HG03103 (cell line): ENCODE results near the gene DHRS12.

Experiments used
- ATAC-seq: cut with Tn5 transposase; IDR thresholded peaks from one replicate; pipeline ENCODE4 v1.9.1; 2021; ENCODE audit warnings: low read depth; ENCODE audit not compliant: unreplicated experiment

The DHRS12 gene, protein sequence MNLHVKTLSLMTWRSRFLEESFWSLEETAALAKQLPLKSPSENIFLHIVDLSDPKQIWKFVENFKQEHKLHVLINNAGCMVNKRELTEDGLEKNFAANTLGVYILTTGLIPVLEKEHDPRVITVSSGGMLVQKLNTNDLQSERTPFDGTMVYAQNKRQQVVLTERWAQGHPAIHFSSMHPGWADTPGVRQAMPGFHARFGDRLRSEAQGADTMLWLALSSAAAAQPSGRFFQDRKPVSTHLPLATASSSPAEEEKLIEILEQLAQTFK

DNA sequence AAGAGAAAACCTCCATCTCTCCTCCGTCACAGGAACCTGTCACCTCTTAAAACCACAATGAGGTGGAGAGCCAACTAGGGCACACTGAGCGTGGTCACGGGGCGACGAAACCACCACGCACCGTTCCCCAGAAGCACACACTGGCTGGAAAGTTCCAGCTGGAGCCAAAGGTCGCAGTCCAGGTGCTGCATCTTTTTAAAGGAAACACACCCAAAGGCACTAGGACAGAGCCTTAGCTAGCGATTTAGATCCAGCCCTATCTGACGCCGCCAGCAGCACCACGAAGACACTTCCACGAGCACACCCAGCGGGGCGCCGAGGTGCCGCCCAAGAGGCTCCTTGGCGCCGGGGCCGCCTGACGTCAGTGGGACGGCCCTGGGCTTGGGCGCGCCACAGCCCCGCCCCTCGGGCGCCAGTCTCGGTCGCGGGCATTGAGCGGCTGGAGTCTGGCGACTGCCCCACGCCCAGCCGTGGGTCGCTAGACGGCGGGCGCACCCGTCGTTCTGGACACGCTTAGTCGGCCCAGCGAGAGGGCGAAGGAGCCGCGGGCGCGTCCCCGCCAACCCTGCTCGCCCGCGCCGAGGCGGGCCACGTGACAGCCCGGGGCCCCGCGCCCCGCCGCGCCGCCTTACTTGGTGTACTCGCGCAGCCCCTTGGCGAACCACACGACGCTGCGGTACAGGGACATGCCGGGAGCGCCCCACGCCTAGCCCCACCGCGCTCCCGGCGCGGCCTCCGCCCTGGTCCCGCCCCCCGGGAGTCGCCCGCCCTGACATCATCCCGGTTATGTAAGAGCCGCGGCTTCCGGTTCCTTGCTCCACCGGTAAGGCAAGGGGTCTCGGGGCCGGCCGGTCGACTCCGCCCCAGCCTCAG lies at the start of gene DHRS12:
Gene DHRS12 (minus strand): TSS at position 742 of the 873 bp plus-strand sequence. CDS start 4,504 bp downstream, outside the sequence.
- ATAC-seq: peak; percentile 86

DNA sequence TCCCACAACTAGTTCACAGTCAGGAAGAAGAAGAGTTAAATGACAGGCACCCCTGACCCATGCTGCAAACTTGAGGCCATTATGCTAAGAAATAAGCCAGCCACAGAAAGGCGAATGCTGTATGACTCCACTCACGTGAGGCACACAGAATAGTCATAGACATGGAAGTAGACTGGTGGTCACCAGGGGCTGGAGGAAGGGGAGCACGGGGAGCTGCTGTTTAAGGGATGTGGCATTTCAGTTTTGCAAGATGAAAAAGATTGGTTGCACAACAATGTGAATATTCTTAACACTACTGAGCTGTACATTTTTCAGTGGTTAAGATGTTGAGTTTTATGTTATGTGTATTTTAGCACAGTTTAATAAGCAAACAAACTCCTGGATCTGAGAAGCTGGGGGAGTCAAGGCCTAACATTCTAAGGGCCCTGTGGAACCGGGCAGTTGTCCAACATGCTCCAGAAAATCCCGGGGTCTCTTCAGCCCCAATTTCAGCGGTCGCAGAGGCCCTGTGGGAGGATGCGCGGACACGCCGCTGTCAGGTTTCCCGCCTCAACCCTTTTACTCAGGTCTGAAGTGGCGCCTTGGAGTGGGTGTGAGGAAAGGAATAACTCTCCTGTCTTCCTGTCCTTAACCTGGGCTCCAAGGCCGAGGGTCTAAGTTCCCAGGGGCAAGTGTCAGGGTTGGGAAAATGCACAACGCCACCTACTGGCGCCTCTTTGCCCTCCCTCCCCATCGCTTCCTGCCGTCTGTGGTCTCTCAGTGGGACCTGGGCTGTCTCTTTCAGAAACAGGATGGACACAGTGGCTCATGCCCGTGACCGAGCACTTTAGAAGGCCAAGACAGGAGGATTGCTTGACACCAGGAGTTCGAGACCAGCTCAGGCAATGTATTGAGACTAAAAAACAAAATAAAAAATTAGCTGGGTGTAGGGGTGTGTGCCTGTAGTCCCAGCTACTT lies 45.5 kb upstream of the DHRS12 start:
- no peak for ATAC-seq

DNA sequence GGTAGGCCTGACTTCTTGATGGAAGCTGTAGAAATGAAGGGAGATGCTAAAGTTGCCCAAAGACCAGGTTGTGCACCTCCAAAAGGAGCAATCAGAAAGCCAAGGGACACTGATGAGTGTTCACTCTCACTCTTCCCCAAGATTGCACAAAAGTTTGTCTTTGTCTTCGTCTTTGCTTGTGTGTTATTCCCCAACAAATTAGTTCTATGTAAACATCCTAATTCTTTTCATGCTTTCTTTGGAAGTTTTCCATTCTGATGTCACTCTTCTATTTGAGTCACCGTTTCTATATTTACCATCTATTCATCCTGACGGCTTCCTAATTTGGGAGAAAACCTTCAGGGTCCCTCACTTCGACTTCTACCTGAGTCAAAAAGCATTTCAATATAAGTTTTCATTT lies 44.7 kb upstream of the DHRS12 start:
- ATAC-seq: no peak

DNA sequence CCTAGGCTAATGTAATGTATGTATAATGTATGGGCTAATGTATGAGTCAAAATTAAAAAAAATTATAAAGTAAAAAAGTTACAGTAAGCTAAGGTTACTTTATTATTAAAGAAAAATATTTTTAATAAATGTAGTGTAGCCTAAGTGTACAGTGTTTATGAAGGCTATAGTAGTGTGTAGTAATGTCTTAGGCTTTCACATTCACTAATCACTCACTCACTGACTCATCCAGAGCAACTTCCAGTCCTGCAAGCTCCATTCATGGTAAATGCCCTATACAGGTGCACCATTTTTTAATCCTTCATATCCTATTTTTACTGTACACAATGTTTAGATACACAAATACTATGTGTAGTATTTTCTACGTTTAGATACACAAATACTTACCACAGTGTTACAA lies 42.8 kb upstream of the DHRS12 start:
- ATAC-seq: no peak

DNA sequence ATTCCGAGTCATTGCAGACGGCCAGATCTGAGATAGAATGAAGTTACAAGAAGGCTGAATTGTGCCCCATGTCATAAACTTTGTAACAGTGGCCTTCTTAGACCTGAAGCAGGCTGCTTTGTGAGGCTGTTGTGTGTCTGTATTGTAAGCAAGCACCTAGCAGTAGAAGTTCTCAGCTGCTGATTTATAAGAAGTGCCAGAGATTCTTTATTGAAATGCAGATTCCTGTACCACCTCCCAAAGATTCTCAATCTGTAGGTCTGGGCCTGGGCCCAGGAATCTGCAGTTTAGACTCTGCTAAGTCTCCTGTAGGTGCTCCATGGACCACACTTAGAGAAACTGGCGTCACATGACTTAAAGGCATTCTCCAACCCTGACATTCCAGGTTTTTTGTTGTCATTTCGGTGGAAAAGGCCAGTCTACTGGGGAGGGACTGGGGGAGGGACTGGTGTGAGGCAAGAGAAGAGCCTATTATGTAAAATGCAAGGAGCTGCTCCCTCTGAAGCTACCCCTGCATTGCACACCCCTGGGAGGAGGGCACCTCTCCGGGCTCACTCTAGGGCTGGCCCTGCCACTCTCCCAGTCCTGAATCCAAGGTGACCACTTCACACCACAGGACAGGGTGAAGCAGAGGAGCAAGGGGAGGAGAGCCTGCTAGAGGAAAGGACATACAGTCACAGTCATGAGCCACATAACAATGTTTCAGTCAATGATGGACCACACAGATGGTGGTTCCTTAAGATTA lies 41.8 kb upstream of the DHRS12 start:
- no peak for ATAC-seq

DNA sequence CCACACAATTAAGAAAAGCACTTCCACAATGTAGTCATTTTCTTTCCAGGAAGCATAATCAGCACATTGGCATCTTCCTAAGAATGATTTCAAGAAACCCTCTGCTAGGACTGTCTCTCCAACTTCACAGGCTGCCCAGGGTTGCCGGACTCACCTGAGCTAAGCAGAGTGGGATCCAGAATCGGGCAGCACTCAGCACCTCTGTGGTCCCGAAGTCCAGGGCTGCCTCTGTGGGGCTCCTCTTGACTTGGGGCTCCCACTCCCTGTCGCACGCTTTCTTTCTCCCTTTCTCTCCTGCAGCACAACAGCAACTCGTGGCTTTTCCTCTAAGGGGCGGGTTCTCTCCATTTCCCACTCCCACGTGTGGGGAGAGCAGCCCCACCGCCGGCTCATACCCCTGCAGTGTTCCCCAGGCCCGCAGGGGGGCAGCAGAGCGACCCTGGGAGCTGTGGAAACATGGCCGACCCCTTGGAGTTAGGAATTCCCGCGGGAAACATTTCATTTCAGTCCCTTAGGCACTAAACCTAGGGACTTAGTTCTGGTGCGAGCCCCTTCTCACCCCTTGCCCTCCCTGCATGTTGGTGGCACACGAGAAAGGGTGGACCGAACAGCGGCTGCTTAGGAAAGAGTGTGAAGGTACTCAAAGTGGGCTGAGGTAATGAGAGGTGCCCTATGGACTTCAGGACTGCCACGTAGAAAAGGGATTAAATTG lies 41.1 kb upstream of the DHRS12 start, which contains the start of gene TMEM272:
Gene TMEM272 (minus strand): TSS at position 316 of the 712 bp plus-strand sequence. CDS start 6,647 bp downstream, outside the sequence.
- ATAC-seq: no peak

DNA sequence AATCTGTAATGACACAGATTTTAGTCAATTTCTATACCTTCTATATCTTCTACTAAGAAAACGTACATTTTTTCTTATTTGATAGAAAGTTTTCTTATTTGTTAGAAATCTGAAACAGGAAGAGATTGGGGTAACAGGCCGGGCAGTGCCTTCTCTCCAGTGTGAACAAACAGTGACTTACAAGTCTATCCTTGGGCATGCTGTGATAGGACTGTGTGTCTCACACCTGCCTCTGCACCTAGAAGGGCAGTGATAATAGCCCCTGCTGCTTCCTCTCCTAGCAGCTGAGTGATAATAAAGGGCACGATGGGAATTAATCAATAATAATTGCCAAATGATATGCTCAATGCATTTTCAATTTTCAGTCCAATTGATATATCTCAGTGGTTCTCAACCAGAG lies 39.6 kb upstream of the DHRS12 start:
- ATAC-seq: no peak

DNA sequence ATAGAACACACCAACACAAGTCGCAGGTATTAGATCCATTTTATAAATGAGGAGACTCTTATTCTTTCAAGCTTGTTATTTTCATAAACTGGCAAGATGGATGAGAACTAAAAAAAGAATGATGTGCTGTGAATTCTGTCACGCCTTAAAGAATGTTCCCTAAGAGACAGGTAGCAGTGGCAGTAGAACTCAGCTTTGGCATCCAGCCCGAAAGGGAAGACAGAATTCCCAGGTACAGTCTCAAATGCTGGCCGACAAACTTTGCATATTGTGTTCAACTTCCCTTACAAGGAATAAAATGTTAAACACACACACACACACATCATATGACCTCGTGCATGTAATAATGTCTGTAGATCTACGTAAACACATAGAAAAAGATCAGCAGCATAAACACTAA lies 37.8 kb upstream of the DHRS12 start:
- no peak for ATAC-seq

DNA sequence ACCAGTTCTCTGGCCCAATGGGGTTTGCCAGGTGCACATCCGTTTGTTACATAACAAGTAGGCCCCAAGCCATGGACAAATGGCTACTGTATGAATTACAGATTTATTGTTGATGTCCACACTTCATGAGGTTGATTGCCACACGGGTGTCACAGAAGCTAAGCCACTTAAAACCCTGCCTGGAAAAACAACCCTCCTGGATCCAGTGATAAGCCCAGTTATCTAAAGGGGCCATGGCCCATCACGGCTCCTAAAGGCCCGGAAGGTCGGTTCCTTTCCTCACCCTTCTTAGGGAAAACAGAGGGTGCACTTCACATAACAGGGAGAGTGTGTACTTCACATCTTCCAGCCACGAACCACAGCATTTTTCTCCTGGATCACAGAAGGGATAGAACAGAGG lies 37.0 kb upstream of the DHRS12 start:
- ATAC-seq: no peak

DNA sequence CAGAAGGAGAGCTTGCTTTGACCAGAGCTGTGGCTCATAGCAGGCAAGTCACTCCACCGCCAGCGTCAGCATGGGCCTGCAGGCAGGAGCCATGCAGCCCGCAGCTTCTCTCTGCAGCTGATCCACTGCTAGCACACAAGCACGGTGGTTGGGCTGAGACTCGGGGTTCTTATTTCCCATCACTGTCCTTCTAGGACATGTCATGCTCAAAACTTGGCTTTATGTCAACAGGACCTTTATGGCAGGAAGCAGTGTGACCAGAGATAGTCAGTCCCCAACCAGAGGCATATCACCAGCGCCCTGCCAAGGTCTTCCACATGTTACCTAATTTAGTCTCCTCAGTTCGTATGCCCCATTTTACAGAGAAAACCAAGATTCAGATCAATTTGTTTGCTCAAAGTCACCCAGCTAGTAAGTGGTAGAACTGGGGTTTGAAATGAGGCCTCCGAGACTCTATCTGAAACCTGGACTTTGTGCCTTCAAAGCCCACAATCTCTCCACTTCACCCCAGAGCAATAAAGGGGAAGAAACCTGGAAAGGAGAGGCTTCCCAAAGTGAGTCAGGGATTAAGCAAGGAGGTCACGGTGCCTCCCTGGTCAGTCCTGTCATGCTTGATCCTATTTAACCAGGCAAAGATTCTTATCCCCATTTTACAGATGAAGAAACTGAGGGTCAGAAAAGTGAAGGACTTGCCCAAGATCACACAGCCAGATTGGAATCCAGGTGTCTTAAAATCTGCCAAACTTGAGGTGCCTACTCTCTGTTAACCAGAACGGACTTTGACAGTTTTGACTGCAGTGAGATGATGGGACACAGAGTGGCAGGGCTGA lies 36.0 kb upstream of the DHRS12 start:
- ATAC-seq: no peak

DNA sequence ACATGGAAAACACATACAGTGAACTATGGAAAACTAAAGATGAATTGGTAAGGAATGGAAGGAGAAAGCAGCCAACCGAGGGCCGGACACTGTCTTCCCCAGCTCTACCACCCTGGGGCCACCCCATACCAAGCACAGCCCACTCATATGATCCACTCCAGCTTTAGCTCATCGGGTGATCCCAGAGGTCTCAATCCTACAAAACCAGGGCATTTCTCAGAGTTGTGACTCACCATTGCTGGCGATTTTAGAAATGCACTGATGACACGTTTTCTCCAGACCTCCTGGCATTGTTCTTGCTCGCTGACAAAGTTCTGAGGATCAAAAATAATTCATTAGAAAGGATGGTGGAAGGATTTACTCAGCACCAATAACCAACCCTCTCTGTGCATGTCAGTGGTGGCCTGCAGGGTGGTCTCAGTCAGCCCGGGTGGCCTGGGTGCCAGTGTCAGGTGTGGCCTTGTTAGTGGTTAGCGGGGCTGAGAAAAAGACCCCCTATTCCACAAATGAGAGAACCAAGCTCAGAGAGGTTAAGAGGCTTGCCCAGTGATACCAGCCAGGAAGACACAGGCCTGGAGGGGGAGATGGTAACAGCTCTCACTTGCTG lies 34.4 kb upstream of the DHRS12 start:
- ATAC-seq: no peak

DNA sequence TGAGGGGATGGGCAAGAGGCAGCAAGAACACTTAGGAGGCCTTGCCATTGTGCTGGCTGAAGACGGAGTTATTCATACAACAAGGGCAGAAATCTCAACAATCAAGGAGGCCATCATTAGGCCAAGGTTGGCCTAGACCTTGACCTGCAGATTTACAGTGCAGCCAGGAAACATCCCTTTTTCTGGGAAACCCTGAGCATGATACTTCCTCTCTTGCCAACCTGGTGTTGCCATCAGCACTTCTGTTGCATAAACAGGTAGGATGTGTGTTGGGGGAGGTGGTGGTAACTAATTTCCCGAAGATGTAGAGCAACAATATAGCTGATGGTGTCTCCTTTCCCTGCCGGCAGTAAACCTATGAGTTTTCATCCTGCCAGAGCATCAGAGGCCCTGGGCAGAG lies 33.1 kb upstream of the DHRS12 start:
- ATAC-seq: no peak

DNA sequence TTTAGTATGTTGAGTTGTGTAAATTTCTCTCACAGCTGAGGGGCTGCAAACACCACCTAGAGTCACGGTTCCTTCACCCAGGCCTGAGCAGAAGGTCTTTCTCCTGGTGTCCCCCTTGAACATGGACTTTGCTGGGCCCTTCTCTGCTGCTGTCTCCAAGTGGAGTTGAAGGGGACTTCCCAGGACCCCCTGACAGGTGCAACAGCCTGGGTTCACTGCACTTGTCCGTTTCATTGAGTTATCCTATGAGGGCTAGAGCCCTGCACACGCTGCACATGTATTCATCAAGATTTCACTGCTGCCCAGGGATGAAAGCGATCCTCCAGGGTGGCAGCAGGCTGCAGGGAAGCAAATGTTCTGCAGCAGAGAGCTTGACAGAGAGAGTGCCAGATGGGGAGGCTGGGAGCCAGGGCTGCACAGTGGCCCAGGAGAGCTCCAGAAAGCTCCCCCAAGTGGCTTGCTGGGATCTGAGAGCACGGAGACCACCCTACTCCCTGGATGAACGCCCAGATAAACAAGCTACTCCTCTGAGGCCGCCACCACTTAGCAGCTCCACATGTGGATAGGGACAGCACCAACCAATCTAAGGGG lies 30.7 kb upstream of the DHRS12 start:
- no peak for ATAC-seq

DNA sequence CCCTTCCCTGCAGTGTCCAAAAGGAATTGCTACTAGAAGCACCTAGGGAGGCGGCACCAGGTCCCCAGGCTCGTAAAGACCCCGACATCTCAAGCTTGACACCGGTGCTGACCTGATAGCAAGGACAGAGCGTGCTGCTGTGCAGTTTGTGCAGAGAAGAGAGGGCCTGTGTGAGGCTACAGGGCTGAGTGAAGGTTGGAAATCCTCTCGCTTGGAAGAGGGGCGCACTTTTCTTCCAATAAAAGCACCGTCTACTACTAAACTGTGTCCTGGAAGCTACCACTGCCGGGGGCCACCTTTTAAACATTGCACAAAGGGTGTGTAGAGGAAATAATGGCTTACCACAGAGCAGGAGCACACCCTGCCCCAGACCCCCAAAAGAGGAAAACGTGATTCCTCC lies 30.0 kb upstream of the DHRS12 start:
- ATAC-seq: no peak

DNA sequence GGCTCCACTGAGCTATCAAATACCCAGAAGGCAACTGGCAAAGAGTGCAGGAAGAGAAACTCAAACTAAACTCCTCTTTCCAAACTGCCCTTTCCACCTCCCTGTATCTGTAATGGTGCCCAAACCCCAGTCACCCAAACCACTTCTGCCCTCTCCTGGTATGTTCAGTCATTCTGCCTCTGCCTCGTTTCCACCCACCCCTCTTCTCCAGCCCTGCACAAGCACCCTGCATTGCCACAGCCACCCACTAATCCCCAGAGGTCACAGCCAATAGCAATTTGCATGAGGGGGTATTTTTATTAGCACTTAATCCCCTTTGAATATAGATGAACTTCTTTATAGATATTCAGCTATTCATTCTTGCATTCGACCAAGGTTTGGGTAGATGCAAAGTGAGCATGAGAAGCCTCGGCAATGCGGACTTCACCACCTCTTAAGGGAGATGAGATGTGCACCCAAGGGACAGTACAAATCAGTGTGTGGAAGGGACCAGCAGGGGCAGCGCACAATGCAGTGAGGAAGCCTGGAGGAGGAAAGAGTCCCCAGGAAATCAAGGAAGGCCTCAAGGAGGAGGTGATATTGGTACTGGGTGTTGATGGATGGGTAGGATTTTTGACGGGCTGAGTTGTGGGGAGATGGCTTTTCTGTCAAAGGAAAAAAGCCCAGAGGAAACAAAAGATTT lies 28.6 kb upstream of the DHRS12 start:
- ATAC-seq: no peak

DNA sequence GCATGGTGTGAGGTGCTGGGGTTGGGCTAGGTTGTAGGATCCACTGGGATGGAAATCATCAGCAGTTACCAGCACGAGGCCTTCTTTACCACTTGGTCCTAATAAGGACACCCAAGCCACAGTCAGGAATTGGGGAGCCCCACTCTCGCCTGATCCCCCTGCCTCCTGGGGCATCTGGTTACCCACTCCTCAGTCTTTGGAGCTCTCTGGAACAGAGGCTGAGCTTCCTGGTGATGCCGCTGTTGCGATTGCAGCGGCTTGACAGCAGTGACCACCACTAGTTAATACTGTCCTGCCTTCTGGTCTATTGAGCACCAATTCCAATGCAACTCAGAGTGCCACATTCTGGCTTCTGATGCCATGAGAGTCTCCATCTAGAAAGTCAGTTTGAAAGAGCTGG lies 27.6 kb upstream of the DHRS12 start:
- no peak for ATAC-seq

DNA sequence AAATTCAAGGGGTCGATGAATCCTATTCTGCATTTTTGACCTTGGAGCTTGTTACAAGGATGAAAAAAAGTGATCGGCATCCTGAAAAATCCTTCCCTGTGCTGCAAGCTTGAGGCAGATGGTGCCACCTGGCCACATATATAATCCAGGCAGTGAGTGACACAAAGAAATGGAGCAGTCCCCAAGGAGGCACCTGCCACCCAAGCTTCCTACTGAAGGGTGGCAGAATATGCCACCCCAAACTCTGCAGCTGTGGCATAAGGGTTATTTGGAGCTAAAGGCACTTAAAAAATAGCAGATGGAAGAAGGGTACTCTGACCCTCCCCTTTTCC lies 25.6 kb upstream of the DHRS12 start:
- no peak for ATAC-seq
